NB4 (cell line): Measurements from ENCODE around the gene COX7C.

ENCODE experiments used
- CTCF ChIP-seq: IDR thresholded peaks from one replicate; pipeline ENCODE4 v1.5.1; 2012; ENCODE audit warnings: low read depth, low read length
- POLR2A ChIP-seq: IDR thresholded peaks from 2 replicates; pipeline ENCODE4 v1.6.1; 2011; ENCODE audit warnings: mild to moderate bottlenecking; ENCODE audit not compliant: insufficient read length; ENCODE audit errors: extremely low read depth

GRCh38 chr5:86625148-86625547 is 7.4 kb downstream of the COX7C start:
- TF ChIP-seq POLR2A (no peak), CTCF (no peak)
